Activated T-helper 1 cell treated with anti-CD3 and anti-CD28 coated beads, Interleukin-12 subunit alpha, Interleukin-12 subunit beta, Interleukin-2, Interleukin-4 antibody, amounts not matched to agents 30 ng/mL and 10 ng/mL and 1 ng/mL, durations not matched to agents 14 hours and 24 hours and 36 hours (primary cell): ENCODE measurements around the gene CHAMP1. TPM values are rescaled to one million over a fixed set of nuclear protein-coding genes. Genes with fewer than 3 reads are reported as not detected.

Experiments used
- DNase-seq: peaks from one replicate; pipeline ENCODE4 v3.0.0; 2021; ENCODE audit warnings: low spot score
- H3K27ac Mint-ChIP-seq: one replicate; pipeline ENCODE4 v1.8.0; 2021; ENCODE audit warnings: mild to moderate bottlenecking, mixed read lengths
- H3K27me3 Mint-ChIP-seq: one replicate; pipeline ENCODE4 v1.8.0; 2022; ENCODE audit warnings: mild to moderate bottlenecking, moderate library complexity, mixed read lengths; ENCODE audit not compliant: insufficient read depth
- H3K36me3 Mint-ChIP-seq: one replicate; pipeline ENCODE4 v1.8.0; 2021; ENCODE audit warnings: low read depth, mixed read lengths
- H3K4me1 Mint-ChIP-seq: one replicate; pipeline ENCODE4 v1.8.0; 2021; ENCODE audit warnings: low read depth, mixed read lengths
- H3K4me3 Mint-ChIP-seq: one replicate; pipeline ENCODE4 v1.8.0; 2021; ENCODE audit warnings: mild to moderate bottlenecking, moderate library complexity, mixed read lengths
- H3K9me3 Mint-ChIP-seq: one replicate; pipeline ENCODE4 v1.8.0; 2021; ENCODE audit warnings: mixed read lengths
- intact Hi-C: fragments of 100-400 bp; cut with micrococcal nuclease; formaldehyde crosslinking; loops from one replicate; pipeline ENCODE4 v1.15.1; 2024
- total RNA-seq: library from RNA; stranded (reverse); gene quantifications from 2 replicates; pipeline ENCODE4 v1.2.3, GENCODE V29; 2022

CHAMP1 gene
- total RNA-seq, 1 donor from 2014 or later, result 42.3 TPM

- peak overlapping the region; percentile 74 for H3K4me3 Mint-ChIP-seq
- intact Hi-C loops, result no loop called here
- no peaks in the 10 kb centered on the region for H3K27me3 Mint-ChIP-seq
- no peak for DNase-seq
- peak overlapping the region; percentile 29 for H3K27ac Mint-ChIP-seq
- H3K36me3 Mint-ChIP-seq, result peaks cover 44% of the 10 kb centered on the region
- no peaks in the 10 kb centered on the region for H3K9me3 Mint-ChIP-seq
- H3K4me1 Mint-ChIP-seq, result peaks cover 51% of the 10 kb centered on the region
Observed at GRCh38 chr13:114283576-114283975, 30.7 kb upstream of the CHAMP1 start.

GRCh38 chr13:114284680-114285079, 29.6 kb upstream of the CHAMP1 start:
- Mint-ChIP-seq H3K36me3 (peaks cover 47% of the 10 kb centered on the region), H3K9me3 (no peaks in the 10 kb centered on the region), H3K27ac (no peak overlapping the region), H3K27me3 (no peaks in the 10 kb centered on the region), H3K4me3 (peak overlapping the region; percentile 9), H3K4me1 (peaks cover 42% of the 10 kb centered on the region)
- DNase-seq, result no peak
- intact Hi-C loops, result no loop called here

GRCh38 chr13:114285166-114285808, 29.0 kb upstream of the CHAMP1 start:
- no peak overlapping the region for H3K27ac Mint-ChIP-seq
- intact Hi-C loops, result no loop called here
- DNase-seq, result no peak
- no peaks in the 10 kb centered on the region for H3K27me3 Mint-ChIP-seq
- H3K9me3 Mint-ChIP-seq, result no peaks in the 10 kb centered on the region
- H3K4me3 Mint-ChIP-seq, result peak overlapping the region; percentile 9
- H3K36me3 Mint-ChIP-seq, result peaks cover 48% of the 10 kb centered on the region
- H3K4me1 Mint-ChIP-seq, result peaks cover 36% of the 10 kb centered on the region

DNA sequence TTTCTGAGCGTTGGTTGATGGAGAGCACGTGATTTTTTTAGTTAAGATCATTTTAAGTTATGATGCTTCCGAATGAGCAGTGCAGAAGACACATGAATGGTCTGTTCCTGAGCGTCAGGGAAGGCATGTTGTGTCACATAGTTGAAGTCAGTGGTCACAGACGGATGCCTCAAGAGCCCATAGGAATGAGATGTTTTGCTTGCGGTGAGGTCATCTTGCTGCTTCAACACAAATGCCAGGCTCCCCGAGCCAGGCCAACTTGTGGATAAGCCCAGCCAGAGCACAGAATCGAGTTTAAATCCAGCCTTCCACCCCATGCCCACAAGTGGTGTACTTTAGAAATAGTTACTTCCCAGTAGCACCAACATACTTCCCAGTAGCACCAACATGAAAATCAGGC, 27.5 kb upstream of the CHAMP1 start:
- Mint-ChIP-seq H3K9me3 (no peaks in the 10 kb centered on the region), H3K36me3 (peaks cover 51% of the 10 kb centered on the region), H3K4me1 (peaks cover 35% of the 10 kb centered on the region), H3K27ac (no peak overlapping the region), H3K27me3 (no peaks in the 10 kb centered on the region), H3K4me3 (no peak overlapping the region)
- DNase-seq, result no peak
- intact Hi-C loops, result no loop called here

GRCh38 chr13:114288157-114288591, 26.1 kb upstream of the CHAMP1 start:
- H3K36me3 Mint-ChIP-seq, result peaks cover 52% of the 10 kb centered on the region
- H3K4me1 Mint-ChIP-seq, result peaks cover 31% of the 10 kb centered on the region
- no peaks in the 10 kb centered on the region for H3K9me3 Mint-ChIP-seq
- intact Hi-C loops, result no loop called here
- H3K4me3 Mint-ChIP-seq, result no peak overlapping the region
- DNase-seq, result no peak
- H3K27me3 Mint-ChIP-seq, result no peaks in the 10 kb centered on the region
- H3K27ac Mint-ChIP-seq, result no peak overlapping the region

DNA sequence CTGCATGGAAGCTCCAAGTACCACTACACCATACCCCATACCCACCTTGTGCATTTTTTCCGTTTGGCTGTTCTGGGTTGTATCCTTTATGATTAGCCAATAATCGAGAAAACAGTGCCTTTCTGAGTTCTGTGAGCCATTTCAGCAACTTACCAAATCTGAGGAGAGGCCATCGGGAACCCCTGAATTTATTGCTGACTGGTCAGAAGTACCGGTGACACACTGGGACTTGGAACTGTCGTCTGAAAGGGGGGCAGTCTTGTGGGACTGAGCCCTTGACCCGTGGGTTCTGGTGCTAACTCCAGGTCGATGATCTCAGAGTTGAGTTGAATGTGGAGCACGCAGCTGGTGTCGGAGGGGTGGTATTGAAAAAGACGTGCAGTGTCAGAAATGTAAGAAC, 17.9 kb upstream of the CHAMP1 start:
- Mint-ChIP-seq H3K4me1 (peaks cover 3% of the 10 kb centered on the region), H3K36me3 (peaks cover 23% of the 10 kb centered on the region), H3K4me3 (no peak overlapping the region), H3K27me3 (no peaks in the 10 kb centered on the region), H3K27ac (no peak overlapping the region), H3K9me3 (no peaks in the 10 kb centered on the region)
- DNase-seq, result no peak
- intact Hi-C loops, result no loop called here

GRCh38 chr13:114296902-114297301, 17.4 kb upstream of the CHAMP1 start:
- no peak overlapping the region for H3K4me3 Mint-ChIP-seq
- intact Hi-C loops, result no loop called here
- no peak overlapping the region for H3K27ac Mint-ChIP-seq
- peaks cover 21% of the 10 kb centered on the region for H3K36me3 Mint-ChIP-seq
- no peaks in the 10 kb centered on the region for H3K9me3 Mint-ChIP-seq
- no peaks in the 10 kb centered on the region for H3K4me1 Mint-ChIP-seq
- DNase-seq, result no peak
- no peaks in the 10 kb centered on the region for H3K27me3 Mint-ChIP-seq

DNA sequence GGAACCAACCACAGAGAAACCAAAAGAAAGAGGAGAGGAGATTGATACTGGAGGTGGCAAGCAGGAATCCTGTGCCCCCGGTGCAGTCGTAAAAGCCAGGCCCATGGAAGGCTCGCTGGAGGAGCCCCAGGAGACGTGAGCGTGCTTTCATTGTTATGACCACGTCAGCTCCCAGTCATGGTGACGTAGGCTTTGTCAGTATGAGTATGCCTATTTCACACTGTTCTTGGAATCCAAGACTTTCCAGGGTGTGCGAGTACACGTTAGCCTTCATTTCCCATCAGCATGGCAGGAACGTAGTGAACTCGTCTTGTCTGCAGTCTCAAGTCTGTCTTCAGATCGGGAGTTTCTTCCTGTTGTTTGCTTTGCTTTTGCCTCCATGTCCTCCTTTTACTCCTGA, 15.4 kb upstream of the CHAMP1 start:
- no peak for DNase-seq
- H3K27ac Mint-ChIP-seq, result no peak overlapping the region
- no peaks in the 10 kb centered on the region for H3K27me3 Mint-ChIP-seq
- intact Hi-C loops, result no loop called here
- H3K4me3 Mint-ChIP-seq, result no peak overlapping the region
- peaks cover 18% of the 10 kb centered on the region for H3K36me3 Mint-ChIP-seq
- no peaks in the 10 kb centered on the region for H3K9me3 Mint-ChIP-seq
- no peaks in the 10 kb centered on the region for H3K4me1 Mint-ChIP-seq

GRCh38 chr13:114299604-114300305, 14.5 kb upstream of the CHAMP1 start:
- DNase-seq, result no peak
- H3K27me3 Mint-ChIP-seq, result no peaks in the 10 kb centered on the region
- no peaks in the 10 kb centered on the region for H3K4me1 Mint-ChIP-seq
- intact Hi-C loops, result no loop called here
- H3K9me3 Mint-ChIP-seq, result no peaks in the 10 kb centered on the region
- no peak overlapping the region for H3K4me3 Mint-ChIP-seq
- H3K36me3 Mint-ChIP-seq, result peaks cover 21% of the 10 kb centered on the region
- no peak overlapping the region for H3K27ac Mint-ChIP-seq

DNA sequence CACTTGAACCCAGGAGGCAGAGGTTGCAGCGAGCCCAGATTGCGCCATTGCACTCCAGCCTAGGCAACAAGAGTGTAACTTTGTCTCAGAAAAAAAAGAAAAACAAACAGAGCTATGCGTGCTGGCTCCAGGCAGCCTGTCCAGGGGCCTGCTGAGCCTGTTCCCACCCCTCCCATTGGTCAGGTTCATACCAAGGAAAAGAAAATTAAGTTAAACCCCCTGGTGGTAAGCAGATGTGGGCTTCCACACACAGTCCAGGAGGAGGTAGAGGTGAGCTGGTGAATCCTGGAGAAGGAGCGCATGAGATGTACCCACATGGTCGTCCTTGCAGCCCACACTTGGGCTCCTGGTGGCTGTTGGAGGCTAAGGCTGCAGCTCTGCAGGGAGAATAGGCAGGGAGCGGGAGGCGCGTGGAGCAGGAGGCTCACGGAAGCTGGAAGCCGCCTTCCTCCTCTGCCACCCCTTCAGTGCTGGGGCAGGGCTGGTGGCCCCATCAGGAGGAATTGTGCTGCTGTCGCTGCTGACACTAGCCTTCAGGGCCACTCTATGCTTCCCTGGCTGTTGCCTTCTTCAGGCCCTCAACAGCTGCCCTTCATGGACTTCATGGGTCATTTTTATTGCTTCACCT, 10.5 kb upstream of the CHAMP1 start:
- no peaks in the 10 kb centered on the region for H3K4me1 Mint-ChIP-seq
- intact Hi-C loops, result no loop called here
- H3K27ac Mint-ChIP-seq, result no peak overlapping the region

DNA sequence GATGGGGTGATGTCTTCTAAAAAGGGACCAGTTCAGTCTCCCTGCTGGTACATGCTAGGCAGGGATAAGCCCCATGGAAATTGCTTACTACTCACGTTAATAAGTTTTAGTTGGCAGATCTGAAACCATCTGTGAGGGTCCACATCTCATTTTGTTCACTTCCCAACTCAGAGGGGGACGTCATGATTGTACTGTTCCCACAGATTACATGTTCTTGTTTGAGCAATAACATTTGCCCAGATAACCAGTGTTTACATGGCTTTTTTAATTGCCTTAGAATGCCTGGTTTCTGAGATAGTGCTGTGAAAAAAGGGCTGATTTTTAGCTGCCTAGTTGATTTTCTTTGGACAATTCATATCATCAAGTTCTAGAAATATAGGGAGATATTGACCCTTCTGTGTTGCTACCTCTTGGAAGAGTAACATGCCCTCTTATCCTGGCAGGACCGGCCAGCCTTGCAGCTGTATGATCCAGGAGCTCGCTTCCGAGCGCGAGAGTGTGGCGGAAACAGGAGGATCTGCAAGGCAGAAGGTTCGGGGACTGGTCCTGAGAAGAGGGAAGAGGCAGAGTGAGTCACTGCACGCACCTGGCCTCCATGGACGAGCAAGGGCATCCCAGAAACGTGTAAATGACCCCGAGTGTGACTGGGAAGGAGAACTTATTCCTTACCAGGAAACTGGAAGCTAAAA, 9.8 kb upstream of the CHAMP1 start:
- DNase-seq, result no peak
- intact Hi-C loops, result no loop called here
- Mint-ChIP-seq H3K9me3 (no peaks in the 10 kb centered on the region), H3K27ac (no peak overlapping the region), H3K36me3 (peaks cover 15% of the 10 kb centered on the region), H3K27me3 (no peaks in the 10 kb centered on the region), H3K4me1 (no peaks in the 10 kb centered on the region), H3K4me3 (no peak overlapping the region)

More for the DNA sequence above, 10.5 kb upstream of the CHAMP1 start:
- no peaks in the 10 kb centered on the region for H3K27me3 Mint-ChIP-seq
- DNase-seq, result no peak
- no peak overlapping the region for H3K4me3 Mint-ChIP-seq
- peaks cover 21% of the 10 kb centered on the region for H3K36me3 Mint-ChIP-seq
- no peaks in the 10 kb centered on the region for H3K9me3 Mint-ChIP-seq

DNA sequence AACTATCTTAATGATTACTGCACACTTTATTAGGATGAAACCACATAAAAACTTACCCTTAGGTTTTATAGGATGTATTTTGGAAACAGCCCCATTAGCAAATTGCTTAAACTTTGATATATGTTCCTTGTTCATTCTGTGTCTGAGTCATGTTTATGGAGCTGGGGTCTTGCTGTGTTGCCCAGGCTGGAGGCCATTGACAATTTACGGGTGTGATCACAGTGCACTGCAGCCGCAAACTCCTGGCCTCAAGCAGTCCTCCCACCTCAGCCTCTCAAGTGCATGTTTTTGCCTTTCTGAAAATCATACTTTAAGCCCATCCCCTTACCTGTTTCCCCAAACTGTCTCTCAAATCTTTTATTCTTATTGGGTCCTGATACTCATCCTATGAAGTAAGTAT, 5.2 kb upstream of the CHAMP1 start:
- Mint-ChIP-seq H3K4me1 (peaks cover 13% of the 10 kb centered on the region), H3K27me3 (peaks cover 1% of the 10 kb centered on the region), H3K9me3 (no peaks in the 10 kb centered on the region), H3K4me3 (no peak overlapping the region), H3K27ac (no peak overlapping the region), H3K36me3 (peaks cover 8% of the 10 kb centered on the region)
- intact Hi-C loops, result no loop called here
- no peak for DNase-seq
